HCT116 (cell line): Measurements from ENCODE around the gene PAEP. TPM values are rescaled to one million over a fixed set of nuclear protein-coding genes. Genes with fewer than 3 reads are reported as not detected.

Experiments used
- ATAC-seq: fragments of 200-7000 bp; cut with Tn5 transposase; 2 replicates; pipeline ENCODE4 v1.9.1; 2020; ENCODE audit warnings: mild to moderate bottlenecking, moderate library complexity
- BruUV-seq: library from RNA; stranded (reverse); fragments of 400-500 nt; replicated peaks from 2 replicates; lab custom pipeline; 2021; lab: Mats Ljungman, UMichigan
- CTCF ChIA-PET: fragments of 300-600 bp; sonication (Branson Sonifier 250); formaldehyde crosslinking; loops from one replicate; lab custom pipeline; 2021; ENCODE audit warnings: antibody characterized with exemption; lab: Charles Lee
- POLR2A ChIA-PET: fragments of 300-600, 350-600 bp; sonication (Branson Sonifier 250); formaldehyde crosslinking; loops from one replicate; lab custom pipeline; 2021; ENCODE audit warnings: antibody characterized with exemption; lab: Charles Lee
- RAD21 ChIA-PET, 2 experiments: fragments of 300-600 bp; sonication (Branson Sonifier 250); formaldehyde crosslinking; loops; one replicate each; lab custom pipeline; 2023; ENCODE audit warnings: low total read pairs in 2 of 2; ENCODE audit not compliant: uncharacterized antibody in 2 of 2, unreplicated experiment in 2 of 2, low non-redundant PET in 1 of 2; lab: Charles Lee
- DNase-seq: peaks from one replicate; pipeline ENCODE4 v3.0.0-alpha.2; 2010; ENCODE audit warnings: low read depth, low spot score
- H2AFZ ChIP-seq: fragments of 200-600 bp; shearing (Covaris generic), sonication (generic); 2 replicates; pipeline ENCODE4 v1.6.1; 2017; ENCODE audit warnings: low read depth, mixed run types, mixed read lengths, antibody characterized with exemption, low read length; ENCODE audit not compliant: poor library complexity, severe bottlenecking
- H3K27ac ChIP-seq: 2 replicates; pipeline ENCODE4 v1.5.1; 2012; ENCODE audit warnings: low read depth, low read length
- H3K27me3 ChIP-seq: fragments of 200-600 bp; sonication (generic); 2 replicates; pipeline ENCODE4 v1.6.1; 2016; ENCODE audit warnings: mixed run types, low read length, mixed read lengths; ENCODE audit not compliant: insufficient read depth
- H3K36me3 ChIP-seq, 2 experiments: fragments of 200-500 bp in 1 of 2; fragments of 200-600 bp in 1 of 2; sonication (Bioruptor generic) in 1 of 2; sonication (generic) in 1 of 2; 2 replicates each; pipeline versions ENCODE4 v1.5.1 to v1.6.1; 2014 to 2016; ENCODE audit warnings: low read length in 2 of 2, inconsistent platforms in 1 of 2, mixed read lengths in 1 of 2, mixed run types in 1 of 2; ENCODE audit not compliant: insufficient read depth in 2 of 2, control insufficient read depth in 1 of 2
- H3K4me1 ChIP-seq, 2 experiments: fragments of 200-600 bp in 1 of 2; sonication (generic) in 1 of 2; 2 replicates each; pipeline versions ENCODE4 v1.5.1 to v1.6.1; 2012 to 2017; ENCODE audit warnings: low read length in 2 of 2, inconsistent platforms in 1 of 2, mild to moderate bottlenecking in 1 of 2, mixed read lengths in 1 of 2, mixed run types in 1 of 2, moderate library complexity in 1 of 2; ENCODE audit not compliant: insufficient read depth in 2 of 2, control insufficient read depth in 1 of 2
- H3K4me2 ChIP-seq: fragments of 200-600 bp; sonication (generic); 2 replicates; pipeline ENCODE4 v1.6.1; 2017; ENCODE audit warnings: mixed run types, low read length, mixed read lengths
- H3K4me3 ChIP-seq, 2 experiments: fragments of 200-600 bp in 1 of 2; sonication (generic) in 1 of 2; replicated peaks in 1 of 2; 2 replicates each; pipeline ENCODE4 v1.5.1; 2011 to 2016; ENCODE audit warnings: low read length in 2 of 2, control low read depth in 1 of 2, low read depth in 1 of 2, mild to moderate bottlenecking in 1 of 2, mixed read lengths in 1 of 2, mixed run types in 1 of 2
- H3K79me2 ChIP-seq: fragments of 200-600 bp; sonication (generic); 2 replicates; pipeline ENCODE4 v1.6.1; 2017; ENCODE audit warnings: mild to moderate bottlenecking, mixed run types, low read length, moderate library complexity, mixed read lengths; ENCODE audit not compliant: insufficient read depth
- H3K9ac ChIP-seq: fragments of 200-600 bp; sonication (generic); 2 replicates; pipeline ENCODE4 v1.6.1; 2016; ENCODE audit warnings: low read length, mixed read lengths
- H3K9me2 ChIP-seq: fragments of 200-600 bp; sonication (generic), shearing (Covaris generic); 2 replicates; pipeline ENCODE4 v1.6.1; 2017; ENCODE audit warnings: mixed run types, mild to moderate bottlenecking, moderate library complexity; ENCODE audit not compliant: insufficient read depth
- H3K9me3 ChIP-seq, 2 experiments: fragments of 200-500 bp in 1 of 2; fragments of 200-600 bp in 1 of 2; sonication (Bioruptor generic) in 1 of 2; sonication (generic) in 1 of 2; 2 replicates each; pipeline ENCODE4 v1.6.1; 2014 to 2017; ENCODE audit warnings: low read length in 2 of 2, mixed read lengths in 2 of 2, inconsistent platforms in 1 of 2, low read depth in 1 of 2, mild to moderate bottlenecking in 1 of 2, mixed run types in 1 of 2, moderate library complexity in 1 of 2; ENCODE audit not compliant: control insufficient read depth in 1 of 2, insufficient read depth in 1 of 2
- H4K20me1 ChIP-seq: fragments of 200-600 bp; sonication (generic), shearing (Covaris generic); 2 replicates; pipeline ENCODE4 v1.6.1; 2017; ENCODE audit warnings: mixed run types, mild to moderate bottlenecking, moderate library complexity; ENCODE audit not compliant: insufficient read depth
- EGR1 ChIP-seq: IDR thresholded peaks from 2 replicates; pipeline ENCODE4 v1.6.1; 2012; ENCODE audit warnings: low read depth
- EZH2 ChIP-seq: fragments of 200-600 bp; sonication (generic); IDR thresholded peaks from 2 replicates; pipeline ENCODE4 v1.6.1; 2017; ENCODE audit warnings: antibody characterized with exemption, mixed run types
- EZH2phosphoT487 ChIP-seq: fragments of 200-600 bp; IDR thresholded peaks from 2 replicates; pipeline ENCODE4 v1.6.1; 2018; ENCODE audit warnings: antibody characterized with exemption, borderline replicate concordance
- FOSL1 ChIP-seq: IDR thresholded peaks from 2 replicates; pipeline ENCODE4 v1.6.1; 2012; ENCODE audit warnings: low read depth
- JUND ChIP-seq: IDR thresholded peaks from 2 replicates; pipeline ENCODE4 v1.6.1; 2012
- POLR2A ChIP-seq: IDR thresholded peaks from 2 replicates; pipeline ENCODE4 v1.7.0; 2011; ENCODE audit warnings: borderline replicate concordance; ENCODE audit not compliant: insufficient read depth, insufficient read length; ENCODE audit errors: extremely low read depth
- POLR2AphosphoS5 ChIP-seq: IDR thresholded peaks from 2 replicates; pipeline ENCODE4 v1.6.1; 2011; ENCODE audit warnings: mild to moderate bottlenecking, low read depth, low read length, moderate library complexity
- RAD21 ChIP-seq: IDR thresholded peaks from 2 replicates; pipeline ENCODE4 v1.6.1; 2012; ENCODE audit warnings: low read depth, mild to moderate bottlenecking
- SP1 ChIP-seq: IDR thresholded peaks from 2 replicates; pipeline ENCODE4 v1.6.1; 2012; ENCODE audit warnings: low read depth
- TCF7L2 ChIP-seq: IDR thresholded peaks from 2 replicates; pipeline ENCODE4 v1.7.0; 2011; ENCODE audit warnings: borderline replicate concordance, inconsistent platforms; ENCODE audit not compliant: insufficient read depth, insufficient read length; ENCODE audit errors: extremely low read depth
- ZFX ChIP-seq: fragments of 450-650 bp; IDR thresholded peaks from 2 replicates; pipeline ENCODE4 v1.6.1; 2017
- ZNF274 ChIP-seq: fragments of 200-500 bp; sonication (Bioruptor generic); IDR thresholded peaks from 2 replicates; pipeline ENCODE4 v1.6.1; 2014; ENCODE audit warnings: mild to moderate bottlenecking, low read depth, low read length, inconsistent platforms
- intact Hi-C: fragments of 100-400 bp; cut with micrococcal nuclease; formaldehyde crosslinking; loops from 2 replicates; pipeline ENCODE4 v1.10.0; 2022
- total RNA-seq: library from RNA; stranded (reverse); gene quantifications from one replicate; pipeline ENCODE4 v1.2.1, GENCODE V29; 2021; ENCODE audit not compliant: unreplicated experiment
- TF ChIP-seq, protein P1 (sequence below): IDR thresholded peaks from 2 replicates; pipeline ENCODE4 v1.6.1; 2012
- TF ChIP-seq, protein P2 (sequence below): IDR thresholded peaks from 2 replicates; pipeline ENCODE4 v1.6.1; 2011; ENCODE audit warnings: mild to moderate bottlenecking, low read length, moderate library complexity; ENCODE audit not compliant: insufficient replicate concordance; ENCODE audit errors: extremely low read depth
- TF ChIP-seq, protein P3 (sequence below), 3 experiments: fragments of 200-600 bp in 1 of 3; sonication (generic) in 1 of 3; IDR thresholded peaks in 2 of 3; conservative IDR thresholded peaks in 1 of 3; 2 replicates each; pipeline ENCODE4 v1.5.1; 2012 to 2017; ENCODE audit warnings: low read depth in 2 of 3, low read length in 2 of 3, antibody characterized with exemption in 1 of 3, borderline replicate concordance in 1 of 3, control low read depth in 1 of 3, mild to moderate bottlenecking in 1 of 3, mixed read lengths in 1 of 3, mixed run types in 1 of 3, moderate library complexity in 1 of 3; ENCODE audit not compliant: insufficient read depth in 1 of 3
- TF ChIP-seq, protein P4 (sequence below): IDR thresholded peaks from 2 replicates; pipeline ENCODE4 v1.6.1; 2012; ENCODE audit warnings: low read depth

PAEP gene
- total RNA-seq, 1 experiment from 2014 or later = not detected

DNA sequence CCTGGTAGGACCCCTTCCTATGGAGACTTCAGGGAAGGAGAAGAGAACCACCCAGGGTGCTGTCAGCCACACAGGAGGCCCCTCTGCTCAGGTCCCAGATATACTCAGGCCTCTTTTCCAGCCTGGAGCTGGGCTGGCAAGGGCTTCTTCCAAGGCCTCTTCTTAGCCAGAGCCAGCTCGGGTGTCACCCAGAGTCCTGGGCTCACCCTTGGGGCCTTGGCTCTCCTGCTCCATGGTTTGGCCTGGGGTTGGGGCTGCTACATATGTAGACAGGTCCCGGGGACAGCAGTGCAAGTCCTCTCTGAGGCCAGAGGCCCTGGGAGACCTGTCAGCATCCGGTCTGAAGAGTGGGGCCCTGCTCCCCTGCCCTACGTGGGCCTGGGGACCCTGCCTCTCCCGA is 22.8 kb downstream of the PAEP start:
- H3K27ac ChIP-seq = no peak overlapping the region
- BruUV-seq = no TSS peak
- ChIA-PET CTCF (no interaction called here), POLR2A (no interaction called here), RAD21 (no interaction called here)
- H3K79me2 ChIP-seq = no peaks in the 10 kb centered on the region
- H3K36me3 ChIP-seq = no peaks in the 10 kb centered on the region
- no peaks in the 10 kb centered on the region for H4K20me1 ChIP-seq
- DNase-seq = no peak
- no peak overlapping the region for H3K9ac ChIP-seq
- H3K9me2 ChIP-seq = no peaks in the 10 kb centered on the region
- H3K4me2 ChIP-seq = no peak overlapping the region
- TF ChIP-seq FOSL1 (no peak), JUND (no peak), EZH2 (no peak), EZH2phosphoT487 (no peak), ZNF274 (no peak), ZFX (no peak), RAD21 (no peak), TCF7L2 (no peak), EGR1 (no peak), POLR2A (no peak), SP1 (no peak), POLR2AphosphoS5 (no peak)
- TF ChIP-seq, protein P1, sequence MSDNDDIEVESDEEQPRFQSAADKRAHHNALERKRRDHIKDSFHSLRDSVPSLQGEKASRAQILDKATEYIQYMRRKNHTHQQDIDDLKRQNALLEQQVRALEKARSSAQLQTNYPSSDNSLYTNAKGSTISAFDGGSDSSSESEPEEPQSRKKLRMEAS = no peak
- TF ChIP-seq, protein P2, sequence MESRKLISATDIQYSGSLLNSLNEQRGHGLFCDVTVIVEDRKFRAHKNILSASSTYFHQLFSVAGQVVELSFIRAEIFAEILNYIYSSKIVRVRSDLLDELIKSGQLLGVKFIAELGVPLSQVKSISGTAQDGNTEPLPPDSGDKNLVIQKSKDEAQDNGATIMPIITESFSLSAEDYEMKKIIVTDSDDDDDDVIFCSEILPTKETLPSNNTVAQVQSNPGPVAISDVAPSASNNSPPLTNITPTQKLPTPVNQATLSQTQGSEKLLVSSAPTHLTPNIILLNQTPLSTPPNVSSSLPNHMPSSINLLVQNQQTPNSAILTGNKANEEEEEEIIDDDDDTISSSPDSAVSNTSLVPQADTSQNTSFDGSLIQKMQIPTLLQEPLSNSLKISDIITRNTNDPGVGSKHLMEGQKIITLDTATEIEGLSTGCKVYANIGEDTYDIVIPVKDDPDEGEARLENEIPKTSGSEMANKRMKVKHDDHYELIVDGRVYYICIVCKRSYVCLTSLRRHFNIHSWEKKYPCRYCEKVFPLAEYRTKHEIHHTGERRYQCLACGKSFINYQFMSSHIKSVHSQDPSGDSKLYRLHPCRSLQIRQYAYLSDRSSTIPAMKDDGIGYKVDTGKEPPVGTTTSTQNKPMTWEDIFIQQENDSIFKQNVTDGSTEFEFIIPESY = no peak
- TF ChIP-seq, protein P3, sequence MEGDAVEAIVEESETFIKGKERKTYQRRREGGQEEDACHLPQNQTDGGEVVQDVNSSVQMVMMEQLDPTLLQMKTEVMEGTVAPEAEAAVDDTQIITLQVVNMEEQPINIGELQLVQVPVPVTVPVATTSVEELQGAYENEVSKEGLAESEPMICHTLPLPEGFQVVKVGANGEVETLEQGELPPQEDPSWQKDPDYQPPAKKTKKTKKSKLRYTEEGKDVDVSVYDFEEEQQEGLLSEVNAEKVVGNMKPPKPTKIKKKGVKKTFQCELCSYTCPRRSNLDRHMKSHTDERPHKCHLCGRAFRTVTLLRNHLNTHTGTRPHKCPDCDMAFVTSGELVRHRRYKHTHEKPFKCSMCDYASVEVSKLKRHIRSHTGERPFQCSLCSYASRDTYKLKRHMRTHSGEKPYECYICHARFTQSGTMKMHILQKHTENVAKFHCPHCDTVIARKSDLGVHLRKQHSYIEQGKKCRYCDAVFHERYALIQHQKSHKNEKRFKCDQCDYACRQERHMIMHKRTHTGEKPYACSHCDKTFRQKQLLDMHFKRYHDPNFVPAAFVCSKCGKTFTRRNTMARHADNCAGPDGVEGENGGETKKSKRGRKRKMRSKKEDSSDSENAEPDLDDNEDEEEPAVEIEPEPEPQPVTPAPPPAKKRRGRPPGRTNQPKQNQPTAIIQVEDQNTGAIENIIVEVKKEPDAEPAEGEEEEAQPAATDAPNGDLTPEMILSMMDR (IDR thresholded peaks at IDR 0.05 in 2 of 3, conservative IDR thresholded peaks at IDR 0.05 in 1 of 3; ENCODE audit: borderline replicate concordance in 1 of 3, insufficient read depth in 1 of 3, low read depth in 2 of 3, low read length in 2 of 3) = no peak
- TF ChIP-seq, protein P4, sequence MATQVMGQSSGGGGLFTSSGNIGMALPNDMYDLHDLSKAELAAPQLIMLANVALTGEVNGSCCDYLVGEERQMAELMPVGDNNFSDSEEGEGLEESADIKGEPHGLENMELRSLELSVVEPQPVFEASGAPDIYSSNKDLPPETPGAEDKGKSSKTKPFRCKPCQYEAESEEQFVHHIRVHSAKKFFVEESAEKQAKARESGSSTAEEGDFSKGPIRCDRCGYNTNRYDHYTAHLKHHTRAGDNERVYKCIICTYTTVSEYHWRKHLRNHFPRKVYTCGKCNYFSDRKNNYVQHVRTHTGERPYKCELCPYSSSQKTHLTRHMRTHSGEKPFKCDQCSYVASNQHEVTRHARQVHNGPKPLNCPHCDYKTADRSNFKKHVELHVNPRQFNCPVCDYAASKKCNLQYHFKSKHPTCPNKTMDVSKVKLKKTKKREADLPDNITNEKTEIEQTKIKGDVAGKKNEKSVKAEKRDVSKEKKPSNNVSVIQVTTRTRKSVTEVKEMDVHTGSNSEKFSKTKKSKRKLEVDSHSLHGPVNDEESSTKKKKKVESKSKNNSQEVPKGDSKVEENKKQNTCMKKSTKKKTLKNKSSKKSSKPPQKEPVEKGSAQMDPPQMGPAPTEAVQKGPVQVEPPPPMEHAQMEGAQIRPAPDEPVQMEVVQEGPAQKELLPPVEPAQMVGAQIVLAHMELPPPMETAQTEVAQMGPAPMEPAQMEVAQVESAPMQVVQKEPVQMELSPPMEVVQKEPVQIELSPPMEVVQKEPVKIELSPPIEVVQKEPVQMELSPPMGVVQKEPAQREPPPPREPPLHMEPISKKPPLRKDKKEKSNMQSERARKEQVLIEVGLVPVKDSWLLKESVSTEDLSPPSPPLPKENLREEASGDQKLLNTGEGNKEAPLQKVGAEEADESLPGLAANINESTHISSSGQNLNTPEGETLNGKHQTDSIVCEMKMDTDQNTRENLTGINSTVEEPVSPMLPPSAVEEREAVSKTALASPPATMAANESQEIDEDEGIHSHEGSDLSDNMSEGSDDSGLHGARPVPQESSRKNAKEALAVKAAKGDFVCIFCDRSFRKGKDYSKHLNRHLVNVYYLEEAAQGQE = no peak
- no peak overlapping the region for H2AFZ ChIP-seq
- H3K4me1 ChIP-seq = no peaks in the 10 kb centered on the region
- no peak for ATAC-seq
- H3K4me3 ChIP-seq = no peak overlapping the region
- peaks cover 6% of the 10 kb centered on the region; the same call in 1 of the 2 replicates for H3K27me3 ChIP-seq
- intact Hi-C loops = no loop called here
- H3K9me3 ChIP-seq = no peaks in the 10 kb centered on the region
